ENCODE measurements around the gene RPL11. TPM values are rescaled to one million over a fixed set of nuclear protein-coding genes. Genes with fewer than 3 reads are reported as not detected.
"Not testable (repeated sequence)": the region's sequence is repeated elsewhere in the genome, so short reads cannot be mapped to it uniquely, and the experiment has no call there.

The RPL11 gene
- total RNA-seq, 2 experiments from 2014 or later = 1,767 to 1,891 TPM

DNA sequence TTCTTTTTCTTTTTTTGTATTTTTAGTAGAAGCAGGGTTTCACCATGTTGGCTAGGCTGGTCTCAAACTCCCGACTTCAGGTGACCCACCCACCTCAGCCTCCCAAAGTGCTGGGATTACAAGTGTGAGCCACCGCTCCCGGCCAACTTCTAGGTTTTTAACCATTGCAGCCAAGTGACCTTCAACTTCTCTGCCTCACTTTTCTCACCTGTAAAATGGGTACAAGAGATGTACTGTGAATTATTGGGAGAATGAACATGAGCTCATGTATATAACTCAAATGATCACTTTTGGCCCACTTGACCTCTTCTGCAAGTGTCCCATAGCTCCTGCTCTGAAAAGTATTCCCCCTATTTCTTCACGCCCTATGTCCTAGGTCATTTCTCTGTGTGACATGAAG lies 11.8 kb upstream of the RPL11 start:
- TF ChIP-seq, protein P1, sequence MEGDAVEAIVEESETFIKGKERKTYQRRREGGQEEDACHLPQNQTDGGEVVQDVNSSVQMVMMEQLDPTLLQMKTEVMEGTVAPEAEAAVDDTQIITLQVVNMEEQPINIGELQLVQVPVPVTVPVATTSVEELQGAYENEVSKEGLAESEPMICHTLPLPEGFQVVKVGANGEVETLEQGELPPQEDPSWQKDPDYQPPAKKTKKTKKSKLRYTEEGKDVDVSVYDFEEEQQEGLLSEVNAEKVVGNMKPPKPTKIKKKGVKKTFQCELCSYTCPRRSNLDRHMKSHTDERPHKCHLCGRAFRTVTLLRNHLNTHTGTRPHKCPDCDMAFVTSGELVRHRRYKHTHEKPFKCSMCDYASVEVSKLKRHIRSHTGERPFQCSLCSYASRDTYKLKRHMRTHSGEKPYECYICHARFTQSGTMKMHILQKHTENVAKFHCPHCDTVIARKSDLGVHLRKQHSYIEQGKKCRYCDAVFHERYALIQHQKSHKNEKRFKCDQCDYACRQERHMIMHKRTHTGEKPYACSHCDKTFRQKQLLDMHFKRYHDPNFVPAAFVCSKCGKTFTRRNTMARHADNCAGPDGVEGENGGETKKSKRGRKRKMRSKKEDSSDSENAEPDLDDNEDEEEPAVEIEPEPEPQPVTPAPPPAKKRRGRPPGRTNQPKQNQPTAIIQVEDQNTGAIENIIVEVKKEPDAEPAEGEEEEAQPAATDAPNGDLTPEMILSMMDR (conservative IDR thresholded peaks at IDR 0.05; ENCODE audit: low read length) = no peak
- no peak for TF ChIP-seq EZH2phosphoT487 (IDR thresholded peaks at IDR 0.05; ENCODE audit: borderline replicate concordance, low read depth, low read length)
- H3K4me1 ChIP-seq (ENCODE audit: insufficient read depth, low read length, poor library complexity, severe bottlenecking) = no peaks in the 10 kb centered on the region
- ChIA-PET CTCF (ENCODE audit: unreplicated experiment) (no interaction called here), POLR2A (interaction anchor here (0.8 to 1.8 kb wide), 3 partner anchors 9 to 351 kb away, joined by 4 to 5 read pairs (median 4); no protein-coding TSS in a partner anchor)
- intact Hi-C loops (cut with micrococcal nuclease; ENCODE audit: unreplicated experiment) = no loop called here
- H3K4me3 ChIP-seq (ENCODE audit: low read depth, low read length, poor library complexity, severe bottlenecking) = no peak overlapping the region
- H3K9me2 ChIP-seq (ENCODE audit: insufficient read depth, low read length) = no peaks in the 10 kb centered on the region
- H3K79me2 ChIP-seq (ENCODE audit: insufficient read depth, low read depth, low read length) = no peaks in the 10 kb centered on the region
- no peak overlapping the region for H3K4me2 ChIP-seq (ENCODE audit: low read length)
- no peak overlapping the region for H3K27ac ChIP-seq (ENCODE audit: low read depth, low read length, poor library complexity, severe bottlenecking)
- no peak overlapping the region for H2AFZ ChIP-seq (ENCODE audit: low read length)
- H3K36me3 ChIP-seq (ENCODE audit: insufficient read depth, low read length) = no peaks in the 10 kb centered on the region
- no peaks in the 10 kb centered on the region for H4K20me1 ChIP-seq (ENCODE audit: insufficient read depth, low read length)
- no TSS peak for BruUV-seq (replicated peaks)
- H3K9me3 ChIP-seq (ENCODE audit: low read length) = no peaks in the 10 kb centered on the region
- no peak for DNase-seq (ENCODE audit: low spot score)

DNA sequence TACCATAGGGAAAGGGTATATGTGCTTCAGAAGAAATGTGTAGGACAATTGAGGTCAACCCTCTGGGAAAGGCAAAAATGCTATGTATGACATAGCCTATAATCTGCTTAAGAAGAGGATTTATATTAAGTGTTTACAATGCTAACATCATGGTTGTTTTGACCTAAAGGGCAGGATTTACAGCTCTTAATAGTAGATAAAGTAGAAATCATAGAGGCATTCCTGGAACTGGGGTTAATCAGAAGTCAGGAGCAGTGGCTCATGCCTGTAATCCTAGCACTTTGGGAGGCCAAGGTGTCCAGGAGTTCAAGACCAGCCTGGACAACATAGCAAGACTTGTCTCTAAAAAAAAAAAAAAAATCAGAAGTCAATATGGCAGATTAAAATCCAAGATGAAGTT lies 8.7 kb upstream of the RPL11 start:
- intact Hi-C loops (cut with micrococcal nuclease; ENCODE audit: unreplicated experiment) = no loop called here
- ChIA-PET POLR2A (no interaction called here), CTCF (ENCODE audit: unreplicated experiment) (no interaction called here)
- H3K4me2 ChIP-seq (ENCODE audit: low read length) = no peak overlapping the region
- no peaks in the 10 kb centered on the region for H3K9me2 ChIP-seq (ENCODE audit: insufficient read depth, low read length)
- H3K4me3 ChIP-seq (ENCODE audit: low read depth, low read length, poor library complexity, severe bottlenecking) = no peak overlapping the region
- BruUV-seq (replicated peaks) = no TSS peak
- no peak for DNase-seq (ENCODE audit: low spot score)
- TF ChIP-seq EZH2phosphoT487 (IDR thresholded peaks at IDR 0.05; ENCODE audit: borderline replicate concordance, low read depth, low read length) = no peak
- TF ChIP-seq, protein P1 (conservative IDR thresholded peaks at IDR 0.05; ENCODE audit: low read length) = no peak
- no peaks in the 10 kb centered on the region for H3K36me3 ChIP-seq (ENCODE audit: insufficient read depth, low read length)
- H3K4me1 ChIP-seq (ENCODE audit: insufficient read depth, low read length, poor library complexity, severe bottlenecking) = no peaks in the 10 kb centered on the region
- H4K20me1 ChIP-seq (ENCODE audit: insufficient read depth, low read length) = no peaks in the 10 kb centered on the region
- no peaks in the 10 kb centered on the region for H3K9me3 ChIP-seq (ENCODE audit: low read length)
- no peak overlapping the region for H2AFZ ChIP-seq (ENCODE audit: low read length)
- H3K79me2 ChIP-seq (ENCODE audit: insufficient read depth, low read depth, low read length) = no peaks in the 10 kb centered on the region
- H3K27ac ChIP-seq (ENCODE audit: low read depth, low read length, poor library complexity, severe bottlenecking) = no peak overlapping the region

DNA sequence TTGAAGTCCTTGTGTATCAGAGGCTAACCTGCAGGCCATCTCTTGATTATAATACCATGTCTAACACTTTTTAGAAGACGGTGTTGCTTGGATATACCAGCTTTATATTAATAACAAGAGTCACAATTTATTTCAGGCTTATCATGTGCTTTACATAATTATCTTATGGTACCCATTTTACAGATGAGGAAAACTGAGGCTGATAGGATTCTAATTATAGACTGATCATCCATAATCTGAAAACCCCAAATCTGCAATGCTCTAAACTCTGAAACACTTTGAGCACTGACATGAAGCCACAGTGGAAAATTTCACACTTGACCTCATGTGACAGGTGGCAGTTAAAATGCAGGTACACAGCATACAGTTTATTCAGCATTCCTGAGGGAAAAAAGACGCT lies 7.2 kb upstream of the RPL11 start:
- H3K9me2 ChIP-seq (ENCODE audit: insufficient read depth, low read length) = no peaks in the 10 kb centered on the region
- H3K79me2 ChIP-seq (ENCODE audit: insufficient read depth, low read depth, low read length) = no peaks in the 10 kb centered on the region
- H3K4me3 ChIP-seq (ENCODE audit: low read depth, low read length, poor library complexity, severe bottlenecking) = no peak overlapping the region
- no peaks in the 10 kb centered on the region for H4K20me1 ChIP-seq (ENCODE audit: insufficient read depth, low read length)
- no peaks in the 10 kb centered on the region for H3K36me3 ChIP-seq (ENCODE audit: insufficient read depth, low read length)
- H3K27ac ChIP-seq (ENCODE audit: low read depth, low read length, poor library complexity, severe bottlenecking) = no peak overlapping the region
- no peak overlapping the region for H2AFZ ChIP-seq (ENCODE audit: low read length)
- no peak overlapping the region for H3K4me2 ChIP-seq (ENCODE audit: low read length)
- POLR2A ChIA-PET = no interaction called here
- no peak for DNase-seq (ENCODE audit: low spot score)
- CTCF ChIA-PET (ENCODE audit: unreplicated experiment) = no interaction called here
- TF ChIP-seq, protein P1 (conservative IDR thresholded peaks at IDR 0.05; ENCODE audit: low read length) = no peak
- H3K4me1 ChIP-seq (ENCODE audit: insufficient read depth, low read length, poor library complexity, severe bottlenecking) = no peaks in the 10 kb centered on the region
- no TSS peak for BruUV-seq (replicated peaks)
- intact Hi-C loops (cut with micrococcal nuclease; ENCODE audit: unreplicated experiment) = no loop called here
- no peaks in the 10 kb centered on the region for H3K9me3 ChIP-seq (ENCODE audit: low read length)

DNA sequence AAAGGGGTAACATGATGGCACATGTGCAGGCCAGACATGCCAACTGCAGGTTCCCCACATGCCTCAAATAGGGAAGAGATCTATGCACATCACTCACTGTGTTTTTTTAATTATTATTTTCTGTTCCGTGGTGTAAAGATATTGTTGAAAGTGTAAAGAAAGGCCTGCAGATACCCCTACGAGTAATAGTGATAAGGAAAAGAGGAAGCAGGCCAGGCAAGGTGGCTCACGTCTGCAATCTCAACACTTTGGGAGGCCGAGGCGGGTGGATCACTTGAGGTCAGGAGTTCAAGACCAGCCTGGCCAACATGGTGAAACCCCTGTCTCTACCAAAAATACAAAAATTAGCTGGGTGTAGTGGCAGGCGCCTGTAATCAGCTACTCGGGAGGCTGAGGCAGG lies 6.4 kb upstream of the RPL11 start:
- intact Hi-C loops (cut with micrococcal nuclease; ENCODE audit: unreplicated experiment); H3K27ac ChIP-seq (ENCODE audit: low read depth, low read length, poor library complexity, severe bottlenecking); H3K4me2 ChIP-seq (ENCODE audit: low read length); H3K4me1 ChIP-seq (ENCODE audit: insufficient read depth, low read length, poor library complexity, severe bottlenecking); H3K36me3 ChIP-seq (ENCODE audit: insufficient read depth, low read length); DNase-seq (ENCODE audit: low spot score); H4K20me1 ChIP-seq (ENCODE audit: insufficient read depth, low read length); H3K9me3 ChIP-seq (ENCODE audit: low read length); BruUV-seq (replicated peaks); H3K79me2 ChIP-seq (ENCODE audit: insufficient read depth, low read depth, low read length); H2AFZ ChIP-seq (ENCODE audit: low read length); CTCF ChIA-PET (ENCODE audit: unreplicated experiment); H3K4me3 ChIP-seq (ENCODE audit: low read depth, low read length, poor library complexity, severe bottlenecking); H3K9me2 ChIP-seq (ENCODE audit: insufficient read depth, low read length): not testable (repeated sequence)
- POLR2A ChIA-PET = interaction anchor here (0.7 kb wide), 2 partner anchors 18 to 173 kb away, joined by 3 to 4 read pairs; no protein-coding TSS in a partner anchor

DNA sequence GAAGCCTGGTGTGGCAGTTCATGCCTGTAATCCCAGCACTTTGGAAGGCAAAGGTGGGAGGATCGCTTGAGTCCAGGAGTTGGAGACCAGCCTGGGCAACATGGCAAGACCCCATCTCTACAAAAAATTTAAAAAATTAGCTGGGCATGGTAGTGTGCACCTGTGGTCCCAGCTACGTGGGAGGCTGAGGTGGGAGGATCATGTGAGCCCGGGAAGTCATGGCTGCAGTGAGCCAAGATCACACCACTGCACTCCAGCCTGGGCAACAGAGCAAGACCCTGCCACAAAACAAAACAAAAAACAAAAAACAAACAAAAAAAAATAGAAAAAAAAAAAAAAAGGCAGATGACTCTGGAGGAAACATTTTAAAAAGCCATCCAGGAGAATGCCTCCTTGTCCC lies 3.9 kb upstream of the RPL11 start:
- H3K4me2 ChIP-seq (ENCODE audit: low read length); H4K20me1 ChIP-seq (ENCODE audit: insufficient read depth, low read length); H3K9me2 ChIP-seq (ENCODE audit: insufficient read depth, low read length); CTCF ChIA-PET (ENCODE audit: unreplicated experiment); H3K27ac ChIP-seq (ENCODE audit: low read depth, low read length, poor library complexity, severe bottlenecking); H2AFZ ChIP-seq (ENCODE audit: low read length); BruUV-seq (replicated peaks); H3K9me3 ChIP-seq (ENCODE audit: low read length); POLR2A ChIA-PET; intact Hi-C loops (cut with micrococcal nuclease; ENCODE audit: unreplicated experiment); H3K36me3 ChIP-seq (ENCODE audit: insufficient read depth, low read length); H3K4me3 ChIP-seq (ENCODE audit: low read depth, low read length, poor library complexity, severe bottlenecking); H3K4me1 ChIP-seq (ENCODE audit: insufficient read depth, low read length, poor library complexity, severe bottlenecking); DNase-seq (ENCODE audit: low spot score): not testable (repeated sequence)
- H3K79me2 ChIP-seq (ENCODE audit: insufficient read depth, low read depth, low read length) = peaks cover 15% of the 10 kb centered on the region

Measured in OCI-LY7 (cell line).